GM06990 (cell line): ENCODE measurements around the gene TFAP2E.

ENCODE experiments used
- DNase-seq: peaks from one replicate; pipeline ENCODE4 v3.0.0-alpha.2; 2011; ENCODE audit not compliant: insufficient read length; ENCODE audit errors: extremely low read depth
- H3K27me3 ChIP-seq: replicated peaks from 2 replicates; pipeline ENCODE4 v1.6.0; 2011; ENCODE audit warnings: low read length; ENCODE audit not compliant: control insufficient read depth, insufficient read depth
- H3K36me3 ChIP-seq: 2 replicates; pipeline ENCODE4 v1.5.1; 2011; ENCODE audit warnings: low read length; ENCODE audit not compliant: control insufficient read depth, insufficient read depth
- H3K4me3 ChIP-seq: replicated peaks from 2 replicates; pipeline ENCODE4 v1.5.1; 2011; ENCODE audit warnings: low read depth, mild to moderate bottlenecking, control low read depth, low read length
- CTCF ChIP-seq: IDR thresholded peaks from 2 replicates; pipeline ENCODE4 v1.5.1; 2011; ENCODE audit warnings: low read length, control low read depth, mild to moderate bottlenecking, inconsistent platforms; ENCODE audit not compliant: insufficient read depth, poor library complexity, severe bottlenecking

TFAP2E gene

DNA sequence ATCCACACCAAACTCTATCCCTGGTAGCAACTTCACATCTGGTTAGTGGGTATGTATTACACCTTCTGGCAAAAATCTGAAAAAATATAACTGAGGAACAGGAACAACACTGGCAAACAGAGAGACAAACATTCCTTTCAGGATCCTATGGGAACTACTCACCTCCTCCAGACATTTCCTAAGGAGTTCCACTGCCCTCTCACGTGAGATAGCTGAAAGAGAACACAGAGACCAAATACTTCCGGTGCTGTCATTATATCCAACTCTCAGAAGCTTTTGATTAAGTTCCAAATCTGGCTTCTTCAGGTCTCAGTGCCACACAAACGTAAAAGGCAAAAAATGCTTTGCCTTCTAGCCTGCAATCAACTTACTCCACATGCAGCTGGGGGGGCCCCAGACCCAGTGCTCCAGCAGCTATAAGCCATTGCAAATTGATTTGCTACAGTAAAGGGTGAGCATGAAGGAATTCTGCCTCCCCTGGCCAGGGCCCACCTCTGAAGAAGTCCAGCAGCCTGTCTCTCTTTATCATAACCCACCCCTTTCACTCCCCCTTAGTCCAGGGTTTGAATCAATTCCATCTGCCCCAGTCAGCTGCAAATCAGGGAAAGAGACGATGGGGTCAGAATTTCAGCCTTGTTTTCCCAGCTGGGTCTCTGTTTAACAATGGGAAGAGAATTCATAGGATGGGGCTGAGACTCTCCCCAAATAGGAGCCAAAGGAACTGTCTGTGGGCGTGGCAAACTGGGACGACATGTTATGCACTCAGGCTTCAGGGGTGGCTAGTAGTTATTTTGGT, 32.2 kb downstream of the TFAP2E start:
- no peak for DNase-seq
- peaks cover 21% of the 10 kb centered on the region for H3K36me3 ChIP-seq
- H3K27me3 ChIP-seq = no peaks in the 10 kb centered on the region
- H3K4me3 ChIP-seq = no peak overlapping the region
- TF ChIP-seq CTCF = no peak

DNA sequence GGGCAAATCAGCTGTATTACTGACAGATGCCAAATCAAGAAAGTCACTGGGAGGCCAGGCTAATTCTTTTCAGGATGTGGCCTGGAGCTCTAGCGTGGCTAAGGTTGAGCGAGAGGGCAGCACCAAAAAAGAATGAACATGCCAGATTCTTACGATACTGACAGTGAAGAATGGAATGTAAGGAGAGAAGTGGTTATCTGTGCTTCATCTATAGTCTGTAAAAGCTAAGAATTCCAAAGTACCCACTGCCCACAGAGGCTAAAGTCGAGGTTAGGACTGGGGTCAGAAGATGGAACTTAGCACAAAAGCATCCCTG, 32.7 kb downstream of the TFAP2E start:
- no peak for DNase-seq
- peaks cover 21% of the 10 kb centered on the region for H3K36me3 ChIP-seq
- no peak for TF ChIP-seq CTCF
- no peak overlapping the region for H3K4me3 ChIP-seq
- no peaks in the 10 kb centered on the region for H3K27me3 ChIP-seq

GRCh38 chr1:35611655-35612054, 38.5 kb downstream of the TFAP2E start:
- no peak for DNase-seq
- no peak overlapping the region for H3K4me3 ChIP-seq
- H3K36me3 ChIP-seq = peaks cover 4% of the 10 kb centered on the region
- no peaks in the 10 kb centered on the region for H3K27me3 ChIP-seq
- TF ChIP-seq CTCF = no peak

DNA sequence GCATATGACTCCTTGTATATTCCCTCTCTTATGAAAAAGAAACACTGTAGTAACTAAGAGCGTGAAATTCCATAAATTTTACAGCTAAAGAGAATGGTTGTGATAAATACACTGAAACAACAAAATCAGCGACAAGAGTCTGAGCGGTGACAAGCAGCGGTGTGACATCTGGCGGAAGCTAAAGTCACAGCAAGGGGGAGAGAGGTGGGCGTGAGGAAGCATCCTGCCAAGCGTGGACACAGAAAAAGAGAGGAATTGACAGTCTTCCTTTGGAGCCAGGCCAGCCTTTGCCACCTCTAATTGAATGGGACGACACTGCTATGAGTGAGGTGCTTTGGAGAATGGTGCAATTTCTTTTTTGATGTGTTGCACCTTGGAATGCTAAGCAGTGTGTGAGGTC, 42.3 kb downstream of the TFAP2E start:
- H3K27me3 ChIP-seq = no peaks in the 10 kb centered on the region
- no peak overlapping the region for H3K4me3 ChIP-seq
- DNase-seq = no peak
- H3K36me3 ChIP-seq = peaks cover 6% of the 10 kb centered on the region
- TF ChIP-seq CTCF = no peak

DNA sequence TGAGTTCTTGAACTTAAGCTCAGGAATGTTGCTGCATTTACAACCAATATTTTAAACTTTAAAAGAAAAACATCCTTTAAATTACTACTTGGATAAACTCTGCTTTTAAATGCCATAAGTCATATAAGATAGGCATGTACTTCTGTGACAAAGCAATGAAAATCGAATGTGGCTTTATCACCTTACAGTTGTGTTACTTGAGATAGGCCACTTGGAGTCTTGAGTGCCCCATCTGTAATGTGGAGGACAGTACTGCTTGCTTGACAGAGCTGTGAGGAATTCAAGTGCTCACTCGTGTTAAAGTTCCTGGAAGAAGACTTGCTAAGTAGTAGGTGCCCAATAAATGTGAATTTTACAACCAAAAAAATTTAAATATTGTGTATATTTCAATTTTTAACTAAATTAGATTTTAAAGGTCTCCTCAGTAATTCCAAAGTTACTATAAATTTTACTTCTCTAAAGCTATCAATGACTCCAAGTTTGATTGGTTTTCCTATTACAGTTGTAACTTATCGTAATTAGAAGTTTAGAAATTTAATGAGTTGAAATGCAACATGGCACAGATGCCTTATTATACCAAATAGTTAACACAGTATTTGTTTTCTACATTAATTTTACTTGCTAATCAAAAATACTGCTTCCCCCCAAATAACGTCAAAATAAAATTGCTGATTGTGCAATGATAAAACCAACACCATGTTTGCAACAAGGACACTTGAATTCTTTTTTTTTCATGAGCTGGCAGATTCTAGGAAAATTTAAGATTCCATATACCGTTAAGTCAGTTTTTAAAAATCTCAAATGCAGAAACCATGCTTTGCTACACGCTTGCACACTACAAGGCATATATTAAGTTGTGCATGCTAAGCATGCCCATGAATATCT, 46.4 kb downstream of the TFAP2E start:
- H3K36me3 ChIP-seq = peaks cover 15% of the 10 kb centered on the region
- no peak for DNase-seq
- TF ChIP-seq CTCF = no peak
- H3K27me3 ChIP-seq = no peaks in the 10 kb centered on the region
- H3K4me3 ChIP-seq = no peak overlapping the region
